ENCODE data around the gene TMEM266.

Gene TMEM266

DNA sequence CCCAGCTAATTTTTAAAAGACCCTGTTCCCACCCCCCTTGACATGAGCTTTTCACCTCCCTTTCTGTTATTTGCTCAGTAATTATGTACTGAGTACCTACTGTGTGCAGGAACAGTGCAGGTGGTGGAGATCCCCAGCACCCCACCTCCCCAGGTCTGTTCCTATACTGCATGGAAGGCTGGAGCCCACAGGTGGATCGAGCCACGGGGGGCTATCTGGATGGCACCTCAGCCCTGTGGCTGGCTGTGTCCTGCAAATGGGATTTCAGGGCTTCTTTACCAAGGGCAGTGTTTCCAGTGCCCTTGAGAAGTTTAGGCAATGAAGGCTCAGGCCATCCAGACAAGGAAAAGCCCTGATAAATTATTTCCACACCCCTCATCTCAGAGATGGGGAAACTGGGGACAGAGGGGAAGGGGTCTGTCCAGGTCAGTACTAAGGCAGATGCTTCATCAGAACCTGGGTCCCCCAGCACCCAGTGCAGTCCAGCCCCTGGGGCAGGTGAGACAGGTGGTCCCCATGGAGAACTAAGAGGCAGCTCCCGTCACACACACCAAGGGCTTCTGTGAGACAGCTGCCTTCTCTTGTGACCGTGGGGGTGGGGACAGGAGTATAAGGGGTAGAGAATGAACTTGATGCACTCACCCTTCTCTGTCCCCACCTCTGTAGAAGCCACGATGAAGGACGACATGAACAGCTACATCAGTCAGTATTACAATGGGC, 141.9 kb downstream of the TMEM266 start:
- no peak for DNase-seq (ENCODE audit: low read depth in 3 of 3)

DNA sequence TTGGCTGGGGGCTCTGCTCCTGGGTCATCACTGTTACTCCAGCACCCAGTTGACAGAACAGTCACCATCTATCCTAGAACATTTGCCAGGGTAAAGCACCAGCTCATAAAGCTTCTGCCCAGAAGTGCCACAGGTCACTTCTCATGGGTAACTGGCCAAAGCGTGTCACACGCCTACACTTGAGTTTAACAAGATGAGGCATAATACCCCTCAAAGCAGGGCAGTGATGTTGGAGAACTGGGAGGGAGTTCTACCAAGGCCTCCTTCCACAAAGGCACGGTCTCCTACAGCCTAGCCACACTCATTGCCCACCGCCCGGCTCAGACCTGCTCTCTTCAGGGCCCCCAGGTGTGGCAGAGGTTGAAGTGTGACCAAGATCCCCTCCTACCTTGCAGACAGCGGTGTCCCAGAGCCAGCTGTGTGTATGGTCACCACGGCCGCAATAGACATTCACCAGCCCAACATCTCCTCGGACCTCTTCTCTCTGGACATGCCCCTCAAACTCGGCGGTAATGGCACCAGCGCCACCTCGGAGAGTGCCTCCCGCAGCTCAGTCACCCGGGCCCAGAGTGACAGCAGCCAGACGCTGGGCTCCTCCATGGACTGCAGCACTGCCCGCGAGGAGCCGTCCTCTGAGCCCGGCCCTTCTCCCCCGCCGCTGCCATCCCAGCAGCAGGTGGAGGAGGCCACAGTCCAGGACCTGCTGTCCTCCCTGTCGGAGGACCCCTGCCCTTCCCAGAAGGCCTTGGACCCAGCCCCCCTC, 143.7 kb downstream of the TMEM266 start:
- DNase-seq (ENCODE audit: low read depth in 3 of 3) = no peak

DNA sequence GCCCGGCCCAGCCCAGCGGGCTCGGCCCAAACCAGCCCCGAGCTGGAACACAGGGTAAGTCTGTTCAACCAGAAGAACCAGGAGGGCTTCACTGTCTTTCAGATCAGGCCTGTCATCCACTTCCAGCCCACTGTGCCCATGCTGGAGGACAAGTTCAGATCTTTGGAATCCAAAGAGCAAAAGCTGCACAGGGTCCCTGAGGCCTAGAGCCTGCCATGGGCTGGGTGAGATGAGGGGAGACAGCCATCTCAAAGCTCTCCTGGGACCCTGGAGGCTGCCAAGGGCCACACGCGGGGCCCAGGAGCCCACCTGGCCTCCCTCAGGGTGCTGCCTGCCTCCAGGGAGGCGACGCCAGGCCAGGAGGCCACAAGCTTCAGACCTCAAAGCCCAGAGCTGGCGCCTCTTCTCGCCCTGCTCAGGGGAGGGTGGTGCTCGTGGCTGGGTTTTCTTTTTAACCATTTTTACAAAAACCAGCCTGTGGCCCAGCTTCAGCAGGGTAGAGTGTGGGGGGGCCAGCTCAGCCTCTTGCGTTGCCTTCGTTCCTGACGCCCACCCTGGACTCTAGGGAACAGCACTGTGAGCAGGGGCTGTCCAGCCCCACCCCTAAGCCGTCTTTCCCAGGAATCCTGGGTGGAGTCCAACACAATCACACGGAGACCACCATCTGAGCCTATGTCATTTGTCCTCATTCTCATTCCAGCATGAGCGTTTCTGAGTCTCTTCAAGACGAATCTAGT, 144.5 kb downstream of the TMEM266 start:
- no peak for DNase-seq (ENCODE audit: low read depth in 3 of 3)

DNA sequence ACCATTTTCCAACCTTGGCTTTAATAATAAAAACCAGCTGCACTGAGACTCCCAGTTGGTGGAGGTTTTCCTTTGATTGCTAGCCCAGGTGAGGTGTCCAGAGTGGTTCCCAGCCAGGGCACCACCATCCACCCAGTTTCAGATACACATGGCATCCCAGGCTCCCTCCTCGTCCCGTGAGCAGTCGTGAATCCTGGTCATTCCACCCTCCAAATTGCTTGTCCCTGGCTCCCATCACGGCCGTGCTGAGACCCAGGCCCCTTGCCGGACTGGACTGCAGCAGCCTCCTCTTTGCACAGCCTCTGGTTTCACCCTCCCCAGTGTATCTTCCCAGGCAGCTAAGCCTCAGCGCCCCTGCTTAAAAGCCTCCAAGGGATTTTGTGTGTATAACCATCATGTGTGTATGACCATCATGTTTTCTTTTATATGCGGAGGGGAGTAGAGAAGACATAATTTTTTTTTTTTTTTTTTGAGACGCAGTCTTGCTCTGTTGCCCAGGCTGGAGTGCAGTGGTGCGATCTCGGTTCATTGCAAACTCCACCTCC, 145.2 kb downstream of the TMEM266 start:
- no peak for DNase-seq (ENCODE audit: low read depth in 3 of 3)

DNA sequence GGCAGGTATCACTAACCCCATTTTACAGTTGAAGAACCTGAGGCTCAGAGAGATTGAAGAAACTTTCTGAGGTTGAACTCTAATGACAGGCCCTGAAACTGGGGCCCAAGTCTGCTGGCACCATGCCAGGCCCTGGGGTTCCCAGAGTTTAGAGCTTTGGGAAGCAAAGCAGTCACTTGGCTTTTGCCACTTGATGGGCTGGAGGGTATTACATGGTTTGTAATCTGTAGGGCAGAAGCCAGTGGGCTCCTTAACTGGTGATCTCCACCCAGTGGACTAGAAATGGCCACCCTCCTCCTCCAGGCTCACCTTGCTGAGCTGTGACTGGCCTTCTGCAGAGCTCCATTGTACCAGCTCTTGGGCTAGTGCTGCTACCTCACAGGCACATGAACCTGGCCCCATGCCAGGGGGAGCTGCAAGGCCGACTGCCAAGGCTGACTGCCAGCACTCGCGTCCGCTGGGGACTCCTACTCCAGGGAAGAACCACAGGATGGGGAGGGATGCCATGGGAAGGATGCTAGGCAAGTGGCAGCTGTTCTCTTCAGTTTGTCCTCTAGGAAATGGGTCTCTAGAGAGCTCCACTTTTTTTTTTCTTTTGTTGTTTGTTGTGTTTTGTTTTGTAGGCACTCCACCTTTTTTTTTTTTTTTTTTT, 146.7 kb downstream of the TMEM266 start:
- no peak for DNase-seq (ENCODE audit: low read depth in 3 of 3)

DNA sequence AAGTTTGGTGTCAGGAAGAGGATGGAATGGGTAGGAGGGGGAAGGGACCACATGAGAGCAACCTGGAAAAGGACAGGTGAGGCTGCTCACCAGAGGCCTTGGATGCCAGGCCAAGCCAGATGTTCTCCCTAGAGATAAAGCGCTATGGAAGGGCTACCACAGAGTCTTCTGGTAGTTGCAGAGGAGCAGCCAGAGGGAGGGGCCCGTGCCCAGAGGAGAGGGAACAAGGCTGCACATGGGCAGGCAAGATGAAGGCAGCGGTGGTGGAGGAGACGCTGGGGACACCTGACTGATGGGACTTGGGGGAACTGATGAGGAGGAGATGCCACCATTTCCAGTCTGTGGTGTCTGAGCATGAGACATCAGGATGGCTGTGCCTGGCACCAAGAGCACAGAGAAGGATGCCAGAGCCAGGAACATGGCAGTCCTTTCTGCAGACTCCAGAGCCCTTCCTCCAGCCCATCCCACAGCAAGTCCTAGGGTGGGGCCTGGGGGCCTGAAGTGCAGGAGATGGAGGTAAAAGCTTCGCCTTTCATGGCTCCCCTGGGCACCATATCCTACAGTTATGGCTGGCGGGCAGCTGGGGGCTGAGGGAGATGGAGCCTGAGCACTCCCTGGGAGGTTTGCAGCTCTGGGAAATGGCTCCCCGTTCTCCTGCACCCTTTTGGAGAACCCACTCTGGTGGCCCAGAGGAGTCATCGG, 148.4 kb downstream of the TMEM266 start:
- DNase-seq (ENCODE audit: low read depth in 3 of 3) = no peak

DNA sequence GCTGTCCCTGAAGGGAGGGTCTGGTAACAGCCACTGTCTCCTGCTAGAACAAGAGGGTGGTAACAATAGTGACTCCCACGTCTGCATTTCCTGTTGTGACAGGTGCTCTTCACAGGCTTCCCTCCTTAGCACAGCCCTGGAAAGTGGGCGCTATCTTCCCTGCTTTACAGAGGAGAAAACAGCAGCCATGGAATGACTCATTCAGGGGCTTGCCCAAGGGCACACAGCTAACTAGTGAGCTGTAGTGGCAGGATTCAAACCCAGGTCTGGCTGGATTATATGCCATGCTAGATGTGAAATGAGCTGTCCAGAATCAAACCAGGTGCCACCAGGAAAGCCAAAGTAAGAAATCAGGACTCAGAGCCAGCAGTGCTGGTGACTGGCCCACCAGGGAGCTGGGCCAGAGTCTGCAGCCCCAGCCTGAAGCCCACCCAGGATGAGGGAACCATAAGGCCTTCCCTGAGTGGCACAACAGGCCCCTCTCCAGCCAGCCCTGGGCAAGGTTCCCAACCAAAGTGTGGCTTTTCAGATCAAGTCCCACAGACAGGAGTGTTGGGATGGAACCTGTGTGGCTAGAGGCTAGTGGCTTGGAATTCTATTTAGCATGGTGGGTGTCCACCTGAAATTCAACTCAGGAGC, 149.1 kb downstream of the TMEM266 start:
- DNase-seq (ENCODE audit: low read depth in 3 of 3) = no peak

DNA sequence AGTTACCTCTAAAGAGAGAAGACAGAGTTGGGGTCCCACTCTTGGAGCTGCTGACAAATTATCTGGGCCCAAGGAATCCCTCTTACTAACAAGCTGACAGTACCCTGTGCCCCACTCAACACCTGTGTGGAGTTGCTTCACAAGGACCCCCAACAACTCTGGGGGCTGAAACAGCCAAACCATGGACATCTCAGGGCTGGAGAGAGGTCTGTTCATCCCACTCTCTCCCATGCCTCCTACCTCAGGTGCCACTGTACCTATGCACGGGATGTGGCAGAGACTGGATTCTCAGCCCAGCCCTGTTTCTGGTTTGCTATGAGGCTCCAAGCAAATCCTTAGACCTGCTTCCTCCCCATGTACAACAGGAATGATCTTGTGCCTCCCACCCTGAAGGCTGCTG, 149.7 kb downstream of the TMEM266 start:
- no peak for DNase-seq (ENCODE audit: low read depth in 3 of 3)

DNA sequence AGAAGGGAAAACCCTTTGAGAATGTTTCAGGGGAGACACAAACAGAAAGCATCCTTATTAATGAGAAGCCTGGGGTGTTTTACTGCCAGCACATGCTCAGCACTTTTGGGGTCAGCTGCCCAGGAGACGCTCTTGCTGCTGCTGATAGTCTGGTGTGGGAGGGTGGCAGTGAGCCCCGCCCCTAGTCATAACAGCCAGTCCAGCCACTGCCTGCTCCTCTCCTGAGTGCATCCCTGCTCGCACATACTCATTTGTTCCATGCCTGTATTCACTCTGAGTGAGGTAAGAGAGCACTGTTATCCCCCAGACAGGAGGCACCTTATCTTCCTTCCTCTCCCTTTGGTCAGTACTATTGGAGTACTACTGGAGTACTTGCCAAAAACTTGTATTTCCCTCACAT, 150.2 kb downstream of the TMEM266 start:
- DNase-seq (ENCODE audit: low read depth in 3 of 3) = no peak

DNA sequence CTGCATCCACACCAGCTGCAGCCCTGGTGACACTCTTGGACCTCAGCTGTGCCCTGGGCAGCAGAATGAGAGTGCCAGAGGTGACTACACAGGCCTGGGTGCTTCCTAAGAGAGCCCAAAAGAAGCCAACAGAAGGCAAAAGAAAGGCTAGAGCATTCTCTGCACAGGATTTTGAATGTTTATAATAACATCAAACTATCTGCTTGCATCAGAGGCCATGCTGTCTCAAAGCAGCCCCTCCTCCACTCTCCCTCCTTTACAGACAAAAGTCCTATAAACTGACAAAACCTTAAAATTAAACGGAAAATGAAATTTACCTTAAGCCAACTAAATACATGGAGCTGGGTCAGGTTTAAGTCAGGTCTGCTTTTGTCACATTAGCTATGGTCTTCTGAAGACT, 155.8 kb downstream of the TMEM266 start:
- no peak for DNase-seq (ENCODE audit: low read depth in 3 of 3)

DNA sequence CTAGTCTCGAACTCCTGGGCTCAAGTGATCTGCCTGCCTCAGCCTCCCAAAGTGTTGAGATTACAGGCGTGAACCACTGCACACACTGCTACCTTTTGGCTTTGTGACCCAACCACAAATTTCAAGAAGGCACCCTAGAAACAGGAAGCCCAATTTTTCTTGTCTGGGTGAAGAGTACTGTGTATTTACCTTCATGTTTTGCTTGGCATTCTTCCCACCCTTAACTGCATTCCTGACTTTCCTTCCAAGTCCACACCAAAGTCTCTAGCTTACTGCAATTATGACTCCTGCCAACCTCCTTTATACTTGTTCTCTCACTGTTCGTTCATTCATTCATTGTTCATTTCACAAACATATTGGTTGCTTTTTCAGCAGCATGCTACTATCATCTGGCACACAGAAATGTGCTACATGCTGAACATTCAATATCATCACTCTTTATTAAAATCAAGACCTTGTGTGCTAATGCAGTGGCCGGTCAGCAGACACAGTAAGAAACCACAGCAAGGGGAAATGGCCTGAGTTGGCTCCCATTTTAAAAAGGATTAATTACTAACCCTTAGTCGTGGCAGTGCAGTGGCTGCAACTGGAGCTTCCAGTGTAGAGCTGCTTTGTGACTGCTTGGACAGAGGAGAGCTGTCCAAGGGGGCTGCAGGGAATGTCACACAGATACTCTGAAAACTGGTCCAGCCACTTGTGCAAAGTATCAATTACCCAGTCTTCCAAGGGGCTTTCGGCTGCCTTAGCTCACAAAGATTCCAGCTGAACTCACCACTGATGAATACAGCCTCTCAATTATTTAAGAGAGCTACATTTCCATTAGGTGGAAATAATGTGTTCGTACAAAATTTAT, 157.5 kb downstream of the TMEM266 start:
- DNase-seq (ENCODE audit: low read depth in 3 of 3) = no peak

DNA sequence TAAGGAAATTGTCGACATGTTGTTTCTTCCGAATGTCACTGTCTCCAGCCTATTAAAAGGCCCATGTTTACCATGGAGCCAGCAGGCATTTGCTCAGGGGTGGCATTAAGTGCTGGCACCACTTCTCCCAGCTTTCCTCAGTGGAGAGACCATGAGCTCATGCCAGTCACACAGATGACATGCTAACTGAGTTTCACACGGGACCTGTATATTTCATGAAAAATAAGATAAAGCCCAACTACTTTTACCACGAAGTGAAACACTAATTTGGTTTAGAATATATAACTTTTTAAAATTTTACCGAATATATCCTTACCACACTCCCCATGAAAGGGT, 158.1 kb downstream of the TMEM266 start:
- no peak for DNase-seq (ENCODE audit: low read depth in 3 of 3)

DNA sequence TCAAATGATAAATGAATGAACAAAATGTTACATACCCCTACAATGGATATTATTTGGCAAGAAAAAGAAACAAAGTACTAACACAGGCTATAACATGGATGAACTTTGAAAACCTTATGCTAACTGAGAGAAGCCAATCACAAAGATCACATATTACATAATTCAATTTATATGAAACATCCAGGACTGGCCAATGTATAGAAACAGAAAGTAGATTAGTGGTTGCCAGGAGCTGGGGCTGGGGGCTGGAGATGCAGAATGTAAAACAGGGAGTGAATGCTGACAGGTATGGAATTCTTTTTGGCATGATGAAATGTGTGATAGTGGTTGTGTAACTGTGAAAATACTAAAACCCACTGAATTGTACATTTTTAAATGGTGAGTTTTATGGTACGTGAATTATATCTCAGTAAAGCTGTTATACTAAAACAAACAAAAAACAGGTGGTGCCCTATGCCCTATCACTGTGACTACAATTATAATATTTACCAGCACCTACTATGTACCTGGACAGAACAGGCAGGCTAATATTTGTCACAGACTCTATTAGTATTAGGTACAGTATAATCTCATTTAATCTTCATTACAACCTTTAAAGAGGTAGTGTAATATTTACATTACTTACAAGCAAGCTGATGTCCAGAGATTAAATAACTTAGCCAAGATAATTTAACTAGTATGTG, 161.4 kb downstream of the TMEM266 start:
- no peak for DNase-seq (ENCODE audit: low read depth in 3 of 3)

DNA sequence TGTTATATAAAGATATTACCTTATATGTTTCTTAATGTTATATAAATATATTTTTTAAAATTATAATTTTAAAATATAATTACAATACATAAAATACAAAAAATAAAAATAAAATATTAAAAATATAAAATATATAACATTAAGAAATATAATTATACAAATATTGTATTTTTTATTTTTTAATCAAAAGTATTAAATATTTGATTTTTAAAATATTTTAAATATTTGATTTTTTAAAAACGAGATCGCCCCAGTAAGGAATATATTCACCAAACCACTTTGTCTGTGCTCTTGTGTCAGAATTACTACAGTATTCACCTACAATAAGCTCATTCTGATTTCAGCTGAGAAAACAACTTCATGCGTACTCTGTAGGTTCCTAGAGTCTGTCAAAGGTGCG, 162.4 kb downstream of the TMEM266 start:
- no peak for DNase-seq (ENCODE audit: low read depth in 3 of 3)

DNA sequence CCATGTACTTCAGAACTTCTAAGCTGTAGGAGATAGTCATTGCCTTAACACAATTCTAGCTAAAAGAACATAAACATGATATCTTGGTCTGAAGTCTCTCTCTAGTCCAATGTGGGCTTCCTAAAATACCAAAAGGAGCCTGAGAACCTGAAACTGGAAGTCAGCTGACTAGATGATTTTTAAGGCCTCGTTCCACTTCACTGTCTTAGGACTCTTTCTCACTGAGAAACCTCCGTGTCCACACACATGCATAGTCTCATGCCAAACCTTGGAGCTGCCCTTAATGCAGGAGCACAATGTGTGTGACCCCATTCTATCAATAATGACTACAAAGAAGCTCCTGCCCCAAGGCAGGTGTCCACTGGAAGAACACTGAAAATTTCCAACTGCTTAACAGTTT, 163.7 kb downstream of the TMEM266 start:
- no peak for DNase-seq (ENCODE audit: low read depth in 3 of 3)

DNA sequence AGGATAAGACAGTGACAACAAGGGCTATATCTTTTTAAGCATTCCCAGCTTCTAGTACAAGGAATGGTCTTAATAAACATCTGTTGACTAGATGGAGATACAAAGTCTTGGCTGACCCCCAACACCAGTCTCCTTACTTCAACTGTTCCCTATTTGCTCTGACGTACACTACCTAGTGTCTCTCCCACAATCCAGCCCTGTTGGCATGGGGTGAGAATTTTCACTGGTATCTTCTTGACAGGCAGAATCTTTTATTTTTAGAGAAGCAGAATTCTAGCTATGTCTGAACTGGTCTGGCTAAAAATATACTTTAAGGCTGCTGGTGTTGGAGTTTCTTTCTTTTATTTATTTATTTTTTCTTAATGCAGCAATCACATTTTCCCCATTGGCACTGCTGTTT, 169.5 kb downstream of the TMEM266 start:
- no peak for DNase-seq (ENCODE audit: low read depth in 3 of 3)

DNA sequence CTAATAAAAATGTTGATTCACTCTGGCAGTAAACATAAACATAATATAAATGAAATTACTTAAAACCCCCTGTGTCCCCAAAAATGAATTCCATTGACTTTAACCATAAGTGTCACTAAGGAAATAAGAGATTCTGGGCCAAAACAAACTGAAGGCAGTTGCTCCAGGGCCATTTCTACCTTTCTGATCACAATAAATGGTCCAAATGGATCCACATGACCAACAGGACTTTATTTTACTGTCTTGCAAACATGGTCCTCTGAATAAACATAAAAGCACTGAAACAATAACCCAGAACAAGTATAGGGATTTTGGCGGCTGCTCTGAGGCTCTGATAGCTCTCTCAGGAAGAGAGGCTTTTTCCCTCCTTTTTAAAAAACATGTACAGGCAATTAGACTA, 174.1 kb downstream of the TMEM266 start:
- DNase-seq (ENCODE audit: low read depth in 3 of 3) = no peak

DNA sequence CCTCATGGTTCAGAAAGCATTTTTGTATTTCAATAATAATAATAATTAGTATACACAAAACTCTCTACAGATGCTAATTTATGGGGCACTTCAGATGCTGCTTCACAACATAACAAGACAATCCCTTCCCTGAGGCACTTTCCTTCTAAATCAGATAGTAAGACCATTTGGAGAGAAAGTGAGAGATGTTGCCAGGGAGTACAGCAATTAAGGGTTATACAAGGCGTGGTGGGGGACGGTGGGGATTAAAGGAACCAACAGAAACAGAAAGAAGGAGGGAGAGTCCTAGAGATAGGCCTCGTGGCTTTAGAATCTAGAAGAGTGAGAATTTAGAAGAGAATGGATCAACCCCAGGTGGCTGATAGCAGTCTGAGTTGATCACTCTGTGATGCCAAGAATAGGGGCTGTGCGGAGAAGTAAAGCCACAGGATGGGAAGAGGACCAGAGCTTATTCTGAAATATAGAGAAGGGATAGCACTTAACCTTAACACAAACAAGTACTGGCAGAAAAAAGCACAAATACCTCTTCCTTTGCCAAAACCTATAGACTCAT, 174.6 kb downstream of the TMEM266 start:
- no peak for DNase-seq (ENCODE audit: low read depth in 3 of 3)

DNA sequence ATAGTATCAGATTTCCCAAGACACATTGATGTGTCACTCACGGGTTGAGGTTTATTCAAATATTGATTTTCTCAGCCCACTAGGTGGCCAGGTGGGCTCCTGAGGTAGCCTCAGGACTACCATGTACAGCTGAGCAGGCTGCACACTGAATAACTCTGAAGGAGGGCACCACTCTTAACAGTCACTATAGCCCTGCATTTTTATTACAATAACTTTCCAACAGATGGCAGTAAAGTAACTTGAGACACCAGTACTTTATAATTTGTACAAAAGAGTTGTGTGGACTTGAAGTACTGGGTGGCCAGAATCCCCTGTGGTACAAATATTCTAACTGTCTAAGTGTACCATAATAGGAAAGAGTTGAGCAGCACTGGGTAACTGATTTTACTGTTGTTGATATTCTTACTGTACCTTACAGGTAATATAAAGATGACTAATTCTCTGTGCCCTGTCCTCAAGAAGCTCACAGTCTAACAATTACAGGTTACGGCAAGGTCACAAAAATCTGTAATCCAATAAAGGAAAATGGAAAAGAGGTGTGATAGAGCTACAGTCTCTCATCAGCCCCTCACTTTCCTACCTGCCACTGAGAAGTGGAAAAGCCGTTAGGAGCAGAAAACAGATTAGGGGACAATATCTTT, 175.5 kb downstream of the TMEM266 start:
- no peak for DNase-seq (ENCODE audit: low read depth in 3 of 3)
